Spleen (tissue), 11 donors: Measurements from ENCODE around the gene KLF13. TPM values are rescaled to one million over a fixed set of nuclear protein-coding genes. Genes with fewer than 3 reads are reported as not detected.

Source experiments
- DNase-seq: peaks from one replicate; pipeline ENCODE4 v3.0.0-alpha.2; 2020
- H3K27ac ChIP-seq, 8 donors: fragments of 200-600 bp; sonication (generic) in 7 of 8; 1 replicate in 4 of 8; 2 replicates in 4 of 8; pipeline versions ENCODE4 v1.5.0 to v1.8.0; 2016 to 2021; ENCODE audit warnings: inconsistent platforms in 4 of 8, mild to moderate bottlenecking in 4 of 8, moderate library complexity in 1 of 8
- H3K27me3 ChIP-seq, 7 donors: fragments of 200-600 bp; sonication (generic) in 6 of 7; replicated peaks in 1 of 7; 1 replicate in 4 of 7; 2 replicates in 3 of 7; pipeline versions ENCODE4 v1.5.0 to v1.8.0; 2016 to 2021; ENCODE audit warnings: inconsistent platforms in 3 of 7, mild to moderate bottlenecking in 1 of 7
- H3K36me3 ChIP-seq, 6 donors: fragments of 200-600 bp; sonication (generic) in 5 of 6; 1 replicate in 4 of 6; 2 replicates in 2 of 6; pipeline versions ENCODE4 v1.5.0 to v1.8.0; 2016 to 2021; ENCODE audit warnings: inconsistent platforms in 2 of 6
- H3K4me1 ChIP-seq, 6 donors: fragments of 200-600 bp; sonication (generic) in 5 of 6; 1 replicate in 3 of 6; 2 replicates in 3 of 6; pipeline versions ENCODE4 v1.5.0 to v1.8.0; 2016 to 2021; ENCODE audit warnings: inconsistent platforms in 3 of 6
- H3K4me3 ChIP-seq, 8 donors: fragments of 200-600 bp; sonication (generic) in 7 of 8; 1 replicate in 4 of 8; 2 replicates in 4 of 8; pipeline versions ENCODE4 v1.5.0 to v1.8.0; 2016 to 2021; ENCODE audit warnings: inconsistent platforms in 4 of 8, mild to moderate bottlenecking in 4 of 8, moderate library complexity in 2 of 8
- H3K9me3 ChIP-seq, 8 donors: fragments of 200-600 bp; sonication (generic) in 7 of 8; 1 replicate in 4 of 8; 2 replicates in 4 of 8; pipeline versions ENCODE4 v1.5.0 to v1.8.0; 2016 to 2021; ENCODE audit warnings: inconsistent platforms in 4 of 8
- CTCF ChIP-seq, 11 experiments: fragments of 200-600 bp in 7 of 11; fragments of 450-650 bp in 4 of 11; sonication (generic) in 4 of 11; IDR thresholded peaks in 8 of 11; conservative IDR thresholded peaks in 3 of 11; 1 replicate in 7 of 11; 2 replicates in 4 of 11; pipeline versions ENCODE4 v1.4.0 to v1.8.0; 2016 to 2021; ENCODE audit warnings: antibody characterized with exemption in 11 of 11, inconsistent platforms in 4 of 11, mild to moderate bottlenecking in 1 of 11
- POLR2A ChIP-seq, 3 donors: fragments of 450-650 bp; IDR thresholded peaks; one replicate each; pipeline ENCODE4 v1.5.1; 2017; ENCODE audit warnings: antibody characterized with exemption in 3 of 3, mild to moderate bottlenecking in 1 of 3
- POLR2AphosphoS5 ChIP-seq, 3 donors: sonication (generic); formaldehyde crosslinking; IDR thresholded peaks; one replicate each; pipeline ENCODE4 v1.5.1; 2017; ENCODE audit warnings: antibody characterized with exemption in 3 of 3
- WGBS, 5 donors: extraction: QIAGEN DNeasy Blood & Tissue Kit in 3 of 5; methylation state at CpG; one replicate each; pipeline versions ENCODE4 v1.1.5 to v1.1.7; 2013 to 2018; 5-methylcytosine and 5-hydroxymethylcytosine counted together
- intact Hi-C: fragments of 100-400 bp; cut with DNase I; formaldehyde crosslinking; loops from one replicate; pipeline ENCODE4 v1.15.0; 2023; ENCODE audit warnings: low total_unique reads
- polyA plus RNA-seq, 3 donors: library from polyadenylated mRNA; stranded (reverse); fragments of 200-250 nt; gene quantifications; one replicate each; pipeline ENCODE4 v1.2.1, GENCODE V29; 2013
- total RNA-seq, 7 donors: library from RNA; depleted of rRNA in 3 of 7; stranded (reverse); fragments of >200 nt in 3 of 7; fragmentation: NEBNext Ultra II Directional in 4 of 7; extraction: Animal tissue kit (Norgen Biotek cat#: 25700) in 4 of 7; gene quantifications; one replicate each; pipeline versions ENCODE4 v1.1.0 to v1.2.1, GENCODE V29; 2016 to 2021
- donor health status: healthy with polysubstance abuse.
- donor health status: DM: no; HTN: no; CAD: no; lungs with moderate emphysema.
- donor health status: DM: no; HTN: no; CAD: no.
- donor health status: Bipolar disorder and iron deficiency.
- donor health status: healthy.
- donor health status: DM: no; HTN: no; CAD: no.
- donor health status: DM: yes; HTN: yes; CAD: no.

The KLF13 gene
- total and polyA plus RNA-seq, 10 donors, result 21.8 to 111 (median 81.4) TPM

- Histone ChIP-seq H3K9me3 (peaks cover 0 to 5% (median 0%) of the 10 kb centered on the region in 8 donors), H3K4me3 (no peak overlapping the region), H3K27ac (peak overlapping the region in 4 of 8 donors; percentile 34 to 98 (median 50)), H3K4me1 (peaks cover 0 to 100% (median 76%) of the 10 kb centered on the region in 6 donors), H3K27me3 (no peaks in the 10 kb centered on the region), H3K36me3 (peaks cover 0 to 77% (median 47%) of the 10 kb centered on the region in 6 donors)
- TF ChIP-seq POLR2AphosphoS5 (IDR thresholded peaks at IDR 0.05) (peak in 1 of 3 donors; percentile 48), CTCF (IDR thresholded peaks at IDR 0.05 in 8 of 11, conservative IDR thresholded peaks at IDR 0.05 in 3 of 11) (no peak)
- 90 to 97% (median 95%) methylated on average over 8 to 9 of the region's 9 CpGs for whole genome bisulfite sequencing, 5 donors
- DNase-seq, result peak; percentile 70
- intact Hi-C loops, result no loop called here
Measured at GRCh38 chr15:31373970-31374369, 47.3 kb downstream of the KLF13 start.

GRCh38 chr15:31374489-31374888, 47.9 kb downstream of the KLF13 start:
- Histone ChIP-seq H3K9me3 (peaks cover 0 to under 1% (median 0%) of the 10 kb centered on the region in 8 donors), H3K4me3 (no peak overlapping the region), H3K36me3 (peaks cover 0 to 82% (median 51%) of the 10 kb centered on the region in 6 donors), H3K27ac (peak overlapping the region in 5 of 8 donors; percentile 14 to 98 (median 40)), H3K27me3 (no peaks in the 10 kb centered on the region), H3K4me1 (peaks cover 0 to 98% (median 71%) of the 10 kb centered on the region in 6 donors)
- WGBS, 5 donors, result 65 to 78% (median 71%) methylated on average over 8 of the region's 8 CpGs
- TF ChIP-seq CTCF (IDR thresholded peaks at IDR 0.05 in 8 of 11, conservative IDR thresholded peaks at IDR 0.05 in 3 of 11) (no peak), POLR2A (IDR thresholded peaks at IDR 0.05) (no peak), POLR2AphosphoS5 (IDR thresholded peaks at IDR 0.05) (no peak)
- DNase-seq, result peak; percentile 66
- intact Hi-C loops, result no loop called here

- intact Hi-C loops, result no loop called here
- DNase-seq, result peak; percentile 62
- Histone ChIP-seq H3K9me3 (no peaks in the 10 kb centered on the region), H3K36me3 (peaks cover 0 to 87% (median 55%) of the 10 kb centered on the region in 6 donors), H3K27ac (peak overlapping the region in 4 of 8 donors; percentile 34 to 98 (median 50)), H3K27me3 (no peaks in the 10 kb centered on the region), H3K4me3 (no peak overlapping the region), H3K4me1 (peaks cover 0 to 93% (median 66%) of the 10 kb centered on the region in 6 donors)
- TF ChIP-seq POLR2A (IDR thresholded peaks at IDR 0.05) (no peak), CTCF (IDR thresholded peaks at IDR 0.05 in 8 of 11, conservative IDR thresholded peaks at IDR 0.05 in 3 of 11) (no peak), POLR2AphosphoS5 (IDR thresholded peaks at IDR 0.05) (no peak)
- WGBS, 5 donors, result 78 to 92% (median 85%) methylated on average over 12 of the region's 12 CpGs
Measured at GRCh38 chr15:31374986-31375385, 48.4 kb downstream of the KLF13 start.

- Histone ChIP-seq H3K9me3 (no peaks in the 10 kb centered on the region), H3K4me1 (peaks cover 0 to 85% (median 58%) of the 10 kb centered on the region in 6 donors), H3K27me3 (no peaks in the 10 kb centered on the region), H3K4me3 (no peak overlapping the region), H3K36me3 (peaks cover 0 to 95% (median 60%) of the 10 kb centered on the region in 6 donors), H3K27ac (peak overlapping the region in 3 of 8 donors; percentile 19 to 98 (median 40))
- WGBS, 5 donors, result 90 to 100% (median 91%) methylated on average over 6 to 8 of the region's 8 CpGs
- intact Hi-C loops, result no loop called here
- TF ChIP-seq POLR2A (IDR thresholded peaks at IDR 0.05) (no peak), CTCF (IDR thresholded peaks at IDR 0.05 in 8 of 11, conservative IDR thresholded peaks at IDR 0.05 in 3 of 11) (no peak), POLR2AphosphoS5 (IDR thresholded peaks at IDR 0.05) (peak in 2 of 3 donors; percentile 16 to 67)
- DNase-seq, result peak; percentile 64
Measured at GRCh38 chr15:31375772-31376171, 49.1 kb downstream of the KLF13 start.
